IgD-negative memory B cell (primary cell): Measurements from ENCODE around the gene HDDC3. TPM values are rescaled to one million over a fixed set of nuclear protein-coding genes. Genes with fewer than 3 reads are reported as not detected.

Experiments
- H3K27ac Mint-ChIP-seq, 3 donors: one replicate each; pipeline ENCODE4 v1.8.0; 2020 to 2022; ENCODE audit warnings: mild to moderate bottlenecking in 3 of 3, mixed read lengths in 3 of 3, moderate library complexity in 1 of 3
- H3K27me3 Mint-ChIP-seq: one replicate; pipeline ENCODE4 v1.8.0; 2021; ENCODE audit warnings: mixed read lengths
- H3K36me3 Mint-ChIP-seq: one replicate; pipeline ENCODE4 v1.8.0; 2020; ENCODE audit warnings: mild to moderate bottlenecking, mixed read lengths
- H3K4me1 Mint-ChIP-seq, 3 donors: one replicate each; pipeline ENCODE4 v1.8.0; 2020 to 2022; ENCODE audit warnings: mixed read lengths in 3 of 3, mild to moderate bottlenecking in 1 of 3
- H3K4me3 Mint-ChIP-seq, 4 donors: one replicate each; pipeline ENCODE4 v1.8.0; 2020 to 2022; ENCODE audit warnings: mild to moderate bottlenecking in 4 of 4, mixed read lengths in 4 of 4, moderate library complexity in 3 of 4
- H3K9me3 Mint-ChIP-seq, 3 donors: one replicate each; pipeline ENCODE4 v1.8.0; 2020 to 2021; ENCODE audit warnings: mixed read lengths in 3 of 3, mild to moderate bottlenecking in 1 of 3
- polyA plus RNA-seq: library from polyadenylated mRNA; unstranded; fragments of 300-500 nt; fragmentation: Illumina TruSeq; gene quantifications from one replicate; pipeline ENCODE4 v1.2.3, GENCODE V29; 2021

HDDC3 gene
- polyA plus RNA-seq, 1 donor from 2014 or later = 29.4 TPM

DNA sequence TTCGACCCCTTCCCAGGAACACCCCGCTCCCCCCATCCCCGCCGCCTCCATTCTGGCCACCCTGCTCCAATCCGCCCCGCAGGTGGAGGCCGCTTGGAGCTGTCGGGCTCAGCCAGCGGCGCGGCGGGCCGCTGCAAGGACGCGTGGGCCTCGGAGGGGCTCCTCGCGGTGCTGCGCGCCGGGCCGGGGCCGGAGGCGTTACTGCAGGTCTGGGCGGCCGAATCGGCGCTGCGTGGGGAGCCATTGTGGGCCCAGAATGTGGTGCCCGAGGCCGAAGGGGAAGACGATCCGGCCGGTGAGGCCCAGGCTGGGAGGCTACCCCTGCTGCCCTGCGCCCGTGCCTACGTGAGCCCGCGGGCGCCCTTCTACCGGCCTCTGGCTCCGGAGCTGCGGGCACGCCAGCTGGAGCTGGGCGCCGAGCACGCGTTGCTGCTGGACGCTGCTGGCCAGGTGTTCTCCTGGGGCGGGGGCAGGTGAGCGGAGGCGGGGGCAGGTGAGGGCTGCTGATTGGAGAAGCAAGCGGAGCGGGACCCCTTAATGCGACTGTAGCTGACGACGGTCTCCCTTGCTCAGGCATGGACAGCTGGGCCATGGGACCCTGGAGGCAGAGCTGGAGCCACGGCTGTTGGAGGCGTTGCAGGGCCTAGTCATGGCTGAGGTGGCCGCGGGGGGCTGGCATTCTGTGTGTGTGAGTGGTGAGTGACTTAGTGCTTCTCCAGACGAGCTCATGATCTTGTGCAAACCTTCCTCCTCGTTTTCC, 24.9 kb upstream of the HDDC3 start:
- Mint-ChIP-seq H3K27ac (peak overlapping the region in 1 of 3 donors; percentile 71), H3K4me1 (peaks cover 9 to 13% (median 9%) of the 10 kb centered on the region in 3 donors), H3K9me3 (no peaks in the 10 kb centered on the region), H3K27me3 (no peaks in the 10 kb centered on the region), H3K36me3 (peaks cover 7% of the 10 kb centered on the region), H3K4me3 (peak overlapping the region in 1 of 4 donors; percentile 76)

DNA sequence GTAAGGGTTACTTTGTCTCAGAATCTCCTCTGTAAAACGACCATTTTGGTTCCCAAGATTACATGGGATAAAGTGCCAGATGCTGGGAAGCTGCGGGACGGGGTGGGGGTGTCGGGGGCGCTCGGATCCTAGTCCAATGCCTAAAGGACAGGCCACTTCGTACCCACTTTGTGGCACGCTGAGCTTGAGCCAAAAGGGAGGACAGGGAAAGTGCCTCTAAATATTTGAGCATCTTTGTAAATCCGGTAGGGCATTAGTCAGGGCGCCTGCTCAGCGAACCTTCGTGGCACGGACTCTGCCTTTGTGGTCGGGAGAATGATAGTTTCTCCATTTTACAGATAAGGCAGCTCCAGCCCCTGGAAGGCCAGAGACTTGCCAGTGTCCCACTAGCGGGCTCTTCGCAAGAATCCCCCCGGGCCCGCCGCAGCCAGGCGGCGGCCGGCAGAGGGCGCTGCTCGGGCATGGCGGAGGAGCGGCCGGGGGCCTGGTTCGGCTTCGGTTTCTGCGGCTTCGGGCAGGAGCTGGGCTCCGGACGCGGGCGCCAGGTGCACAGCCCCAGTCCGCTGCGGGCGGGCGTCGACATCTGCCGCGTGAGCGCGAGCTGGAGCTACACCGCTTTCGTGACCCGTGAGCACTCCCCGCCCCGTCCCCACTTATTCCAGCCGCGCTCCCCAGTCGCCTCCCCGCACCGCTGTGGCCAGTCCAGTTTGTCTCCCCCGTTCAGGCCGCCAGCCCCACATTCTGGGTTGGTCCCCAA, 24.1 kb upstream of the HDDC3 start:
- Mint-ChIP-seq H3K4me1 (peaks cover 9 to 11% (median 9%) of the 10 kb centered on the region in 3 donors), H3K27me3 (no peaks in the 10 kb centered on the region), H3K27ac (peak overlapping the region; percentile 13 to 96 (median 23)), H3K4me3 (peak overlapping the region; percentile 89 to 96 (median 95)), H3K36me3 (peaks cover 7% of the 10 kb centered on the region), H3K9me3 (no peaks in the 10 kb centered on the region)

DNA sequence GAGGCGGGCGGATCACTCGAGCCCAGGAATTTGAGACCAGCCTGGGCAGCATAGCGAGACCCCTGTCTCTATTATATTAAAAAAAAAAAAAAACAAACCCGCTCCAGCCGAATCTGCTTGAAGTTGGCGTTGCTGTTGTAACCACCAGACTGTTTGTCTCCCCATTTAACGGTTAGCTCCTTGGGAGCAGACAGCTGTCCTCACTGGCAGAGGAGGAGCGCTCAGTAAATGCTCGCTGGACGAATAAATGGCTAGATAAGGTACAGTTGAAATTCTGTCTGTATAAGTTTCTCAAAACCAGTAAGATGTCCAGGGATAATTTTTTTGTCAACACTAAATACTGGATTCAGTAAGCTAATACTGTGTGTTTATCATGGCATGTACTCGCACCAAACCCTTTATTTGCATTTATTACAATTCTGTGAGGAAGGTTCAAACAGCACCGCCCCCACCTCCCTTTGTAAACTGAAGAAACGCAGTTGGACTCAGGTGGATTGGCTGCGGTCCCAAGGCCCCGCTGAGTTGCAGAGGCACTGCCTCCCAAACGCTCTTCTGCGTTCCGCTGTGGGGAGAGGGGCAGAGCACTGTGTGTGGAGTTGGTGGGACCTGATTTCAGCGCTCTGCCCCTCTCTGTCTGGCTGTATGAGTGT, 23.4 kb upstream of the HDDC3 start:
- Mint-ChIP-seq H3K27ac (peak overlapping the region; percentile 33 to 96 (median 77)), H3K4me3 (peak overlapping the region; percentile 89 to 96 (median 95)), H3K36me3 (peaks cover 5% of the 10 kb centered on the region), H3K9me3 (no peaks in the 10 kb centered on the region), H3K27me3 (no peaks in the 10 kb centered on the region), H3K4me1 (peaks cover 9 to 11% (median 9%) of the 10 kb centered on the region in 3 donors)

DNA sequence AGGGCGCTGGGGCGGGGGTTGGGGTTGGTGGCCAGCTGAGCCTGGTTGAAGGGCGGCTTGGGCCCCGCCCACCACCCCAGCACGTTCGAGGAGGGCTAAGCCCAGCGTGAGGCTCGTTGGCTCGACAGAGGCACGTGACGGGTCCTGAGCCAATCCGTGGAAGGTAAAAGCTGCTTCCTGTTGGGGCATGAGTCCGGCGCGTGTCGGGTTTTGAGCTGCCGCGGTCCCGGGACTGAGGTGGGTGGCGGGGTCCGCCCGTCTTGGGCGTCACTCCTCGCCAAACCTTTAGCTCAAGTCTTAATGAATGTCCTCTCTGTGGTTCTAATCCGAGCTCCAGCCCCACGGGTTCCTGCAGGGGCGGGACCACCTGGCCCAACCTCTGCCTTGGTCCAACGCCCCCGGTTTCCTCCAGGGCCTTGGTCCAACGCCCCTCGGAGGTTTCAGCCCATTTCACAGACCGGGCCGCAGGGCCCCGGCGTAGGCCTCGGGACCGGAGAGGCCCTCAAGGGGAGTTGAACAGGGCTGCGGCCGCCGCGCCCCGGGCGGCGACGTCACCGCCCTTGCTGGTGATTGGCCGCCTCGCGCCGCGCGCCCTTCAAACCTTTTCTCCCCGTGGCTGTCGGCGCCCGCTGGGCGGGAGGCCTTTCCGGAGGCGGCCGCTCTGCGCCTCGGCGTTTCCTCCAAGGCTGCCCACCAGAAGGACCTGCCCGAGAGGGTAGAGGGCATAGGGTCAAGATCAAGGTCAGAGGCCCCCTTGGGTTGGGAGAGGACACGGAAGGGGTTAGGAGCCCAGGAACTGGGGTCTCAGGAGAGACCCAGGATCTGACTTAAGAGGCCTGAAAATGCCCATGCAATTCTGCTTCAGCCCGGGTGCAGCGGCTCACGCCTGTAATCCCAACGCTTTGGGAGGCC, 22.6 kb upstream of the HDDC3 start, which contains the start of gene RCCD1:
Gene RCCD1 (plus strand): TSS at position 173 of the 912 bp plus-strand sequence. CDS start 1,851 bp downstream, outside the sequence.
- peak within 1 kb of the TSS; percentile 77 to 96 (median 96) for H3K27ac Mint-ChIP-seq
- no peaks in the 10 kb centered on the region for H3K27me3 Mint-ChIP-seq
- H3K9me3 Mint-ChIP-seq = no peaks in the 10 kb centered on the region
- H3K36me3 Mint-ChIP-seq = peaks cover 6% of the 10 kb centered on the region
- H3K4me3 Mint-ChIP-seq = peak within 1 kb of the TSS; percentile 89 to 96 (median 95)
- peaks cover 9 to 11% (median 9%) of the 10 kb centered on the region in 3 donors for H3K4me1 Mint-ChIP-seq

DNA sequence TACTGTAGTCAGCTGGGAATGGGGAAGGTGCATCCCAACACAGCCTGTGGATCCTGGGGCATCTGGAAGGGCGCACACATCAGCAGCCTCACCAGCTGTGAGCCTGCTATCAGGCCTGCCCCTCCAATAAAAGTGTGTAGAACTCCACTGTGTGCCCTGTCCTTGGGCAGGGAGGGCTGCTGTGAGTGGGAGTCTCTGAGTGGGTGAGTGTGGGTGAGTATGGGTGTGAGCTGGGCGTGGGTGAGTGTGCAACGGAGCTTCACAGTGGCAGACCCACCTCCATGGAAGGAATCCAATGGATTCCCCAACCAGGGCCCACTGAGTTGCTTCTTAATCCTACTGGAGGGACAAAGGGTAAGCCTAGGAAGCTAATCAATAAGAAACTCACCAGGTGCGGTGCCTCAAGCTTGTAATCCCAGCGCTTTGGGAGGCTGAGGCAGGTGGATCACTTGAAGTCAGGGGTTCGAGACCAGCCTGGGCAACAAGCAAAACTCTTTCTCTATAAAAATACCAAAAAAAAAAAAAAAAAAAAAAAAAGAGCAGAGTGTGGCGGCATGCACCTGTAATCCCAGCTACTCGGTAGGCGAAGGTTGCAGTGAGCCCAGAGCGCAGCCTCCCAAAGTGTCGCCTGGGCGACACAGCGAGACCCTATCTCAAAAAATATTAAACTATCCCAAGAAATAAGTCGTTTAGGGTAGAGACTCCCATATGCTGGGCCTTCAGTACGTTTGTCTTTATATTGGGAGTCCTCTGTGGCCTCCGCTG, 21.8 kb upstream of the HDDC3 start:
- Mint-ChIP-seq H3K36me3 (peaks cover 6% of the 10 kb centered on the region), H3K4me3 (peak overlapping the region in 3 of 4 donors; percentile 89 to 96 (median 95)), H3K4me1 (peaks cover 9 to 11% (median 9%) of the 10 kb centered on the region in 3 donors), H3K9me3 (no peaks in the 10 kb centered on the region), H3K27me3 (no peaks in the 10 kb centered on the region), H3K27ac (peak overlapping the region; percentile 77 to 96 (median 96))

DNA sequence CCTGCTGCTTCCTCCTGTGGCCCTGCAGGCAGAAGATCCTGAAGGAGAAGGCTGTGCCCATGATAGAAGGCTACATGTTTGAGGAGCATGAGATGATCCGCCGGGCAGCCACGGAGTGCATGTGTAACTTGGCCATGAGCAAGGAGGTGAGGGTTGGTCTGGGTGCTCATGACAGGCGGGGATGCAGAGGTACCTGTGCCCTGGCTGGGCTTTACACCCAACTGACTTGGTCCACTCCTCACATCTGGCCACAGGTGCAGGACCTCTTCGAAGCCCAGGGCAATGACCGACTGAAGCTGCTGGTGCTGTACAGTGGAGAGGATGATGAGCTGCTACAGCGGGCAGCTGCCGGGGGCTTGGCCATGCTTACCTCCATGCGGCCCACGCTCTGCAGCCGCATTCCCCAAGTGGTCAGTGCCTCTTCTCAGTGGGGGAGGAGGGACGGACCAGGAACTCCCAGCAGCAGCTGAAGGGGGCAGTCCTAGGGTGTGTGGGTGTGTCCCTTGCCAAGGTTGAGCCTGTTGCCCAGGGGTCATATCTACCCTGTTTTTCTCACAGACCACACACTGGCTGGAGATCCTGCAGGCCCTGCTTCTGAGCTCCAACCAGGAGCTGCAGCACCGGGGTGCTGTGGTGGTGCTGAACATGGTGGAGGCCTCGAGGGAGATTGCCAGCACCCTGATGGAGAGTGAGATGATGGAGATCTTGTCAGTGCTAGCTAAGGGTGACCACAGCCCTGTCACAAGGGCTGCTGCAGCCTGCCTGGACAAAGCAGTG, 20.7 kb upstream of the HDDC3 start:
- Mint-ChIP-seq H3K4me1 (peaks cover 9 to 11% (median 9%) of the 10 kb centered on the region in 3 donors), H3K27ac (no peak overlapping the region), H3K36me3 (peaks cover 6% of the 10 kb centered on the region), H3K9me3 (no peaks in the 10 kb centered on the region), H3K4me3 (peak overlapping the region in 3 of 4 donors; percentile 13 to 96 (median 83)), H3K27me3 (no peaks in the 10 kb centered on the region)

DNA sequence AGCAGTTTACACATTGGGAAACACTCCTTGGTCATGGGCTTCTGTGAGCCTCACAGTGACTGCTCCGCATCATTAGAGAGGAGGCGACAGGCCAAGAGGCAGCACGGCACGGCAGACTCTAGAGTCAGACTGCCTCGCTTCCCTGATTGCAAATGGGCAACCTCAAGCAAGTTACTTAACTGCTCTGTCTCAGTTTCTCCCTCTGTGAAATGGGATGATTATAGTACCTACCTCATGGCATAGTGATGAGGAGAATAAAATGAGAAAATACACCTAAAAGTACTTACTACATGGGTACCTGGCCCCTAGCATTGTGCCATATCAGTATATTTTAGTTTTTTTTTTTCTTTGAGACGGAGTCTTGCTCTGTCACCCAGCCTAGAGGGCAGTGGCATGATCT, 18.3 kb upstream of the HDDC3 start:
- no peak overlapping the region for H3K27ac Mint-ChIP-seq
- H3K36me3 Mint-ChIP-seq = peaks cover 6% of the 10 kb centered on the region
- no peaks in the 10 kb centered on the region for H3K27me3 Mint-ChIP-seq
- H3K4me1 Mint-ChIP-seq = peaks cover 1 to 4% (median 4%) of the 10 kb centered on the region in 3 donors
- H3K4me3 Mint-ChIP-seq = peak overlapping the region in 1 of 4 donors; percentile 14
- H3K9me3 Mint-ChIP-seq = no peaks in the 10 kb centered on the region

DNA sequence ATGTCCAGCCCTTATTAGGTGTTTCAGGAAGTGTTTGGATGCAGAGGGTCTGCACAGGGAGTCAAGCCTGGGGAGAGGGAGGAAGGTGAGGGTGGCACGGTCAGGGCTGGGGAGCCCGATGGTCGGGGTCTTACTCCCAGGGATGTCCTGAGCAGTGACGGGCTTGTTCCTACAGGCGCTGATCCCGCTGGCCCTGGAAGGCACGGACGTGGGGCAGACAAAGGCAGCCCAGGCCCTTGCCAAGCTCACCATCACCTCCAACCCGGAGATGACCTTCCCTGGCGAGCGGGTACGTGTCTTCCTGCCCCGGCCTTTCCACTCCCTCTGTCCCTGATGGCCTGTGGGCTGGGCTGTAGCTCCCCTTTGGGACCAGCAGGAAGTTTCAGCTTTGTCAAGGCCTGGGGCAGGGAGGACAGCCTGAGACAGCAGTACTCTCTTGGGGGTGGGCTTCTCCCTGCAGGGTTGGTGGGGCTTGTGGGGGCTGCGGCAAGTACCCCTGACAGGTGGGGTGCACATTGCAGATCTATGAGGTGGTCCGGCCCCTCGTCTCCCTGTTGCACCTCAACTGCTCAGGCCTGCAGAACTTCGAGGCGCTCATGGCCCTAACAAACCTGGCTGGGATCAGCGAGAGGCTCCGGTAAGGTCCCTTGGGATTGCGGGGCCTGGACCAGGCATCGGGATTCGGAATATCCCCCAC, 17.8 kb upstream of the HDDC3 start:
- Mint-ChIP-seq H3K27ac (no peak overlapping the region), H3K9me3 (no peaks in the 10 kb centered on the region), H3K27me3 (no peaks in the 10 kb centered on the region), H3K36me3 (peaks cover 6% of the 10 kb centered on the region), H3K4me1 (peaks cover 0 to 4% (median 4%) of the 10 kb centered on the region in 3 donors), H3K4me3 (peak overlapping the region in 1 of 4 donors; percentile 14)

DNA sequence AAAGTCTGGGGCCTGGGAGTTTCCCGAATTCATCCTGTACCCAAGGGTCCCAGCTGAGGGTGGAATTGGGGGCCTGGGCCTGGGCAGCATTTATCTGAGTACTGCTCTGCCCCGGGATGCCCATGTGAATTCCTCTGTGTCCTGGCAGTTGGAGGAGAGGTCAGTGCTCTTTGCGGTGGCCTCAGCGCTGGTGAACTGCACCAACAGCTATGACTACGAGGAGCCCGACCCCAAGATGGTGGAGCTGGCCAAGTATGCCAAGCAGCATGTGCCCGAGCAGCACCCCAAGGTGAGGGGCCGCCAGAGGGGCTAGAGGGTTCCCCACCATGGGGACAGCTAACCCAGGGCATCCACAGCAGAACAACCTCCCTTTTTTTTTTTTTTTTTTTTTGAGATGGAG, 16.2 kb upstream of the HDDC3 start:
- Mint-ChIP-seq H3K27me3 (no peaks in the 10 kb centered on the region), H3K4me3 (no peak overlapping the region), H3K9me3 (no peaks in the 10 kb centered on the region), H3K4me1 (no peaks in the 10 kb centered on the region), H3K27ac (no peak overlapping the region), H3K36me3 (peaks cover 6% of the 10 kb centered on the region)

DNA sequence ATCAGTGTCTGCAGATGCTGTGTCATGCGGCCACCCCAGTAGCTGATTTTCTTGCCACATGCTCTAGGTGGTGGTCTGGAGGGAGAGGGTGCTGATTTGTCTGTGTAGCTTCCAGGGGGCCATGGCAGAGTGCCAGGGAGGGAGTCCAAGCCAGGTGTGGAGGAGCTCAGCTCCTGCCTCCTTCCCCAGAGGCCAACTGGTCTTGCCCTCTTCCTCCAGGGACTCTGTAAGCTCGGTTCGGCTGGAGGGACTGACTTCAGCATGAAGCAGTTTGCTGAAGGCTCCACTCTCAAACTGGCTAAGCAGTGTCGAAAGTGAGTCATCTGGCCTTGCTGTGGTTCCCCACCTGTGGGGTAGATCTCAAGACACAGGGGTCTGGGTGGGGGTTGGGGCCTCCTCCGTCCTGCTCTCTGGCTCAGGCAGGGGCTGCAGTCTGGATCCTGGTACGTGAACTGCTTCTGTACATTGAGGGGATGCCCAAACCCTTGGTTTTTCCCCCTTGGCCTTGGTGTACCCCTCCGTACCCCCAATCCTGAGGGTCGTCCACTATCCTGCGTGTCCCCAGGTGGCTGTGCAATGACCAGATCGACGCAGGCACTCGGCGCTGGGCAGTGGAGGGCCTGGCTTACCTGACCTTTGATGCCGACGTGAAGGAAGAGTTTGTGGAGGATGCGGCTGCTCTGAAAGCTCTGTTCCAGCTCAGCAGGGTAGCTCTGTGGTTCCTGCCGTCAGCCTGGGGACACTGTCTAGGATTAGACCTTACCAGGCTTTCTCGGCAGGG, 15.4 kb upstream of the HDDC3 start:
- no peak overlapping the region for H3K4me3 Mint-ChIP-seq
- no peaks in the 10 kb centered on the region for H3K9me3 Mint-ChIP-seq
- H3K27ac Mint-ChIP-seq = peak overlapping the region in 2 of 3 donors; percentile 19 to 39
- H3K36me3 Mint-ChIP-seq = peaks cover 5% of the 10 kb centered on the region
- no peaks in the 10 kb centered on the region for H3K27me3 Mint-ChIP-seq
- no peaks in the 10 kb centered on the region for H3K4me1 Mint-ChIP-seq

DNA sequence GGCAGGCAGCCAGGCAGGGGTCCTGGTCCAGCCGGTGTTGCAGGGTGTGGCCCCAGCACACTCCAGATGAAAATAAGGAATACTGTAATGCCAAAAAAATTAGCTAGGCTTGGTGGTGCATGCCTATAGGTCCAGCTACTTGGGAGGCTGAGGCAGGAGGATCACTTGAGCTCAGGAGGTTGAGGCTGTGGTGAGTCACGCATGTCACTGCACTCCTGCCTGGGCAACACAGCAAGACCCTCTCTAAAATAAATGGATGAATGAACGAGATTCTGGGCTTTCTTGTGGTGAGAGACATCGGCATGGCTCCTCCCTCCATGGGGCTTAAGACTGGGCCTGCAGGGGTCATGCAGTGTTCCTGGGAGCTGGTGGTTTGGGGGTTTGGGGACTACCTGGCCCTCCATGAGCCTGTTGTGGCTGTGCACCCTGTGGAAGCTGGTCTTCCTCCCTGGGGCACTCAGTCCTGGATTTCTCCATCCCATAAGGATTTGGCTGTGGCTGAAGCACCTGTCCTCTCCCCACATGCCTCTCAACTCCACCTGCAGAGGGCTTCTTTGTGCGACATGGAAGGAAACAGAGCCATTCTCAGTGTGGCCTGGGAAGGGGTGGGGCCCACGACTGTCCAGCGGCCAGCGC, 14.7 kb upstream of the HDDC3 start:
- no peaks in the 10 kb centered on the region for H3K9me3 Mint-ChIP-seq
- H3K4me1 Mint-ChIP-seq = no peaks in the 10 kb centered on the region
- peaks cover 3% of the 10 kb centered on the region for H3K36me3 Mint-ChIP-seq
- H3K27ac Mint-ChIP-seq = peak overlapping the region in 1 of 3 donors; percentile 19
- H3K27me3 Mint-ChIP-seq = no peaks in the 10 kb centered on the region
- H3K4me3 Mint-ChIP-seq = no peak overlapping the region
